GM12872 (cell line): ENCODE data around the gene LCN15.

Experiments
- CTCF ChIP-seq: IDR thresholded peaks from 3 replicates; pipeline ENCODE4 v1.5.1; 2011; ENCODE audit warnings: low read depth, mild to moderate bottlenecking, low read length, moderate library complexity; ENCODE audit not compliant: insufficient read depth

The LCN15 gene

GRCh38 chr9:136743639-136744211 lies 20.6 kb downstream of the LCN15 start:
- no peak for TF ChIP-seq CTCF

- TF ChIP-seq CTCF, result no peak
These were observed 21.5 kb downstream of the LCN15 start, which contains the start of gene LCN10 for GRCh38 chr9:136742591-136743391. Gene LCN10, minus strand, starts transcription at chr9:136742940. Its CDS starts 37 bp downstream, at chr9:136742903.

- TF ChIP-seq CTCF, result no peak
These were observed 22.3 kb downstream of the LCN15 start for GRCh38 chr9:136741883-136742571.

- no peak for TF ChIP-seq CTCF
These were observed 23.1 kb downstream of the LCN15 start for GRCh38 chr9:136740971-136741882.

GRCh38 chr9:136740491-136740890 lies 23.8 kb downstream of the LCN15 start:
- no peak for TF ChIP-seq CTCF

- no peak for TF ChIP-seq CTCF
These were observed 24.2 kb downstream of the LCN15 start for GRCh38 chr9:136740069-136740468.
